ENCODE results near the gene OBI1. TPM values are rescaled to one million over a fixed set of nuclear protein-coding genes. Genes with fewer than 3 reads are reported as not detected.

Gene OBI1
- total RNA-seq, 2 donors from 2014 or later = 16.7 to 28.6 TPM

- no peak overlapping the region for H3K9ac ChIP-seq (ENCODE audit: extremely low read depth, low read length, poor library complexity, severe bottlenecking)
- H3K4me3 ChIP-seq (ENCODE audit: low read length) = no peak overlapping the region
- Mint-ChIP-seq H3K4me1 (peaks cover 14% of the 10 kb centered on the region), H3K9me3 (no peaks in the 10 kb centered on the region), H3K36me3 (ENCODE audit: low read depth) (no peaks in the 10 kb centered on the region), H3K4me3 (no peak overlapping the region), H3K27me3 (ENCODE audit: insufficient read depth) (peaks cover 34% of the 10 kb centered on the region), H3K27ac (no peak overlapping the region)
- H3K27me3 ChIP-seq (ENCODE audit: control insufficient read depth, insufficient read depth, low read length, poor library complexity, severe bottlenecking) = peaks cover 10% of the 10 kb centered on the region
- WGBS, 2 experiments (ENCODE audit: insufficient coverage in 1 of 2, insufficient read length in 1 of 2) = 61 to 75% methylated on average over 2 to 3 of the region's 3 CpGs
- H3K36me3 ChIP-seq (ENCODE audit: control insufficient read depth, insufficient read depth, low read length) = no peaks in the 10 kb centered on the region
- H3K4me1 ChIP-seq (ENCODE audit: control insufficient read depth, insufficient read depth, low read length) = no peaks in the 10 kb centered on the region
- no peak for DNase-seq
- H3K27ac ChIP-seq (ENCODE audit: low read depth, low read length) = no peak overlapping the region
- H3K9me3 ChIP-seq (ENCODE audit: control insufficient read depth, low read length) = no peaks in the 10 kb centered on the region
- no peak for TF ChIP-seq CTCF (conservative IDR thresholded peaks at IDR 0.05)
These were observed 16.2 kb upstream of the OBI1 start for GRCh38 chr13:78675112-78675511.

DNA sequence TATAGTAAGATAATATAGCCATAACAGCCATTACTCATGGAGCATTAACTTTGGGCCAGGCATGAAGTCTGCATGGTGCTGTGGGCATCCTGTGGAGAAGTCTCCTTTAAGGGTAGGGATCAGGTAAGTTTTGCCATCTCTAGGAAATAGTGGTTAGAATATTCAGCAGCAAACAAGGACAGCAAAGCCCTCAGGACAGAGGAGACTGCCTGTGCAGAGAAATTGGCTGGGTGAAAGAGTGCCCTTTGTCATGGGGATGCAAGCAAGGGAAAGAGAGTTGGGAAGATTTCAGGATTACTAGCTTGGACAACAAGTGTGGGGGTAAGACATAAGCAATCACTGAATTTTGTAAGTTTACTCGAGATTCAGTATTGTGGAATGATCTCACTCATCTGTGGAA is 15.7 kb upstream of the OBI1 start:
- H3K27me3 ChIP-seq (ENCODE audit: control insufficient read depth, insufficient read depth, low read length, poor library complexity, severe bottlenecking) = peaks cover 10% of the 10 kb centered on the region
- H3K27ac Mint-ChIP-seq = no peak overlapping the region
- WGBS, 2 experiments (ENCODE audit: insufficient coverage in 1 of 2, insufficient read length in 1 of 2) = 89 to 100% methylated on average over 1 of the region's 1 CpG

GRCh38 chr13:78662467-78662866 is 3.5 kb upstream of the OBI1 start:
- peaks cover 22% of the 10 kb centered on the region for H3K27me3 Mint-ChIP-seq (ENCODE audit: insufficient read depth)
- no peak overlapping the region for H3K27ac ChIP-seq (ENCODE audit: low read depth, low read length)
- peaks cover 5% of the 10 kb centered on the region for H3K9me3 Mint-ChIP-seq
- no peaks in the 10 kb centered on the region for H3K9me3 ChIP-seq (ENCODE audit: control insufficient read depth, low read length)
- H3K36me3 ChIP-seq (ENCODE audit: control insufficient read depth, insufficient read depth, low read length) = no peaks in the 10 kb centered on the region
- H3K4me1 Mint-ChIP-seq = peaks cover 33% of the 10 kb centered on the region
- H3K36me3 Mint-ChIP-seq (ENCODE audit: low read depth) = no peaks in the 10 kb centered on the region
- no peak for DNase-seq
- H3K4me3 Mint-ChIP-seq = no peak overlapping the region
- TF ChIP-seq CTCF (conservative IDR thresholded peaks at IDR 0.05) = no peak
- H3K27me3 ChIP-seq (ENCODE audit: control insufficient read depth, insufficient read depth, low read length, poor library complexity, severe bottlenecking) = no peaks in the 10 kb centered on the region
- H3K4me1 ChIP-seq (ENCODE audit: control insufficient read depth, insufficient read depth, low read length) = no peaks in the 10 kb centered on the region
- no peak overlapping the region for H3K9ac ChIP-seq (ENCODE audit: extremely low read depth, low read length, poor library complexity, severe bottlenecking)
- H3K27ac Mint-ChIP-seq = no peak overlapping the region
- WGBS, 2 experiments (ENCODE audit: insufficient coverage in 1 of 2, insufficient read length in 1 of 2) = 81% methylated on average over 2 of the region's 2 CpGs; no CpG with 5 or more reads in 1 of the 2 experiments
- no peak overlapping the region for H3K4me3 ChIP-seq (ENCODE audit: low read length)

More for the DNA sequence above, 15.7 kb upstream of the OBI1 start:
- Histone ChIP-seq H3K9me3 (ENCODE audit: control insufficient read depth, low read length) (no peaks in the 10 kb centered on the region), H3K9ac (ENCODE audit: extremely low read depth, low read length, poor library complexity, severe bottlenecking) (no peak overlapping the region), H3K36me3 (ENCODE audit: control insufficient read depth, insufficient read depth, low read length) (no peaks in the 10 kb centered on the region), H3K27ac (ENCODE audit: low read depth, low read length) (no peak overlapping the region), H3K4me3 (ENCODE audit: low read length) (no peak overlapping the region), H3K4me1 (ENCODE audit: control insufficient read depth, insufficient read depth, low read length) (no peaks in the 10 kb centered on the region)
- peaks cover 35% of the 10 kb centered on the region for H3K27me3 Mint-ChIP-seq (ENCODE audit: insufficient read depth)
- H3K36me3 Mint-ChIP-seq (ENCODE audit: low read depth) = no peaks in the 10 kb centered on the region
- no peak for TF ChIP-seq CTCF (conservative IDR thresholded peaks at IDR 0.05)
- no peak for DNase-seq
- peaks cover 17% of the 10 kb centered on the region for H3K4me1 Mint-ChIP-seq
- no peak overlapping the region for H3K4me3 Mint-ChIP-seq
- H3K9me3 Mint-ChIP-seq = no peaks in the 10 kb centered on the region

Measured in endodermal cell (in vitro differentiated cells).